Measurements from ENCODE around the gene NBAS. TPM values are rescaled to one million over a fixed set of nuclear protein-coding genes. Genes with fewer than 3 reads are reported as not detected.

Gene NBAS
- total and polyA plus RNA-seq, 2 donors (not counting 1 experiment from before 2014, with no cell fraction given) = 27.0 to 124 TPM

- H3K79me2 ChIP-seq (ENCODE audit: control insufficient read depth, insufficient read depth, low read length) = no peaks in the 10 kb centered on the region
- no peak overlapping the region for H3K4me2 ChIP-seq (ENCODE audit: extremely low read depth, insufficient read depth, low read length)
- no peak for TF ChIP-seq EZH2 (IDR thresholded peaks at IDR 0.05; ENCODE audit: low read length, missing control alignments)
- TF ChIP-seq, protein P1, sequence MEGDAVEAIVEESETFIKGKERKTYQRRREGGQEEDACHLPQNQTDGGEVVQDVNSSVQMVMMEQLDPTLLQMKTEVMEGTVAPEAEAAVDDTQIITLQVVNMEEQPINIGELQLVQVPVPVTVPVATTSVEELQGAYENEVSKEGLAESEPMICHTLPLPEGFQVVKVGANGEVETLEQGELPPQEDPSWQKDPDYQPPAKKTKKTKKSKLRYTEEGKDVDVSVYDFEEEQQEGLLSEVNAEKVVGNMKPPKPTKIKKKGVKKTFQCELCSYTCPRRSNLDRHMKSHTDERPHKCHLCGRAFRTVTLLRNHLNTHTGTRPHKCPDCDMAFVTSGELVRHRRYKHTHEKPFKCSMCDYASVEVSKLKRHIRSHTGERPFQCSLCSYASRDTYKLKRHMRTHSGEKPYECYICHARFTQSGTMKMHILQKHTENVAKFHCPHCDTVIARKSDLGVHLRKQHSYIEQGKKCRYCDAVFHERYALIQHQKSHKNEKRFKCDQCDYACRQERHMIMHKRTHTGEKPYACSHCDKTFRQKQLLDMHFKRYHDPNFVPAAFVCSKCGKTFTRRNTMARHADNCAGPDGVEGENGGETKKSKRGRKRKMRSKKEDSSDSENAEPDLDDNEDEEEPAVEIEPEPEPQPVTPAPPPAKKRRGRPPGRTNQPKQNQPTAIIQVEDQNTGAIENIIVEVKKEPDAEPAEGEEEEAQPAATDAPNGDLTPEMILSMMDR (conservative IDR thresholded peaks at IDR 0.05 in 1 of 2, IDR thresholded peaks at IDR 0.05 in 1 of 2; ENCODE audit: low read depth in 1 of 2, low read length in 2 of 2) = no peak
- H3K27ac ChIP-seq (ENCODE audit: insufficient read depth, low read length) = no peak overlapping the region
- no peaks in the 10 kb centered on the region for H4K20me1 ChIP-seq (ENCODE audit: control insufficient read depth, extremely low read depth, insufficient read depth, low read length)
- H2AFZ ChIP-seq (ENCODE audit: low read length) = no peak overlapping the region
- DNase-seq (ENCODE audit: low read depth in 2 of 2) = no peak
- no peak overlapping the region for H3K4me3 ChIP-seq (replicated peaks in 1 of 4; ENCODE audit: control extremely low read depth in 1 of 4, insufficient read depth in 1 of 4, low read depth in 3 of 4, low read length in 4 of 4)
- H3K9ac ChIP-seq (ENCODE audit: insufficient read depth, low read length) = no peak overlapping the region
- no peaks in the 10 kb centered on the region for H3K9me3 ChIP-seq (ENCODE audit: control insufficient read depth, insufficient read depth, low read depth, low read length)
- H3K36me3 ChIP-seq (ENCODE audit: control insufficient read depth, insufficient read depth, low read length) = peaks cover 18% of the 10 kb centered on the region
- no peaks in the 10 kb centered on the region for H3K4me1 ChIP-seq (ENCODE audit: control insufficient read depth, extremely low read depth, insufficient read depth, low read length)
- no peaks in the 10 kb centered on the region for H3K27me3 ChIP-seq (ENCODE audit: control insufficient read depth, insufficient read depth, low read length)
These were observed 44.6 kb upstream of the NBAS start for GRCh38 chr2:15605721-15606120.

GRCh38 chr2:15603948-15604347 is 42.8 kb upstream of the NBAS start:
- no peak overlapping the region for H3K4me2 ChIP-seq (ENCODE audit: extremely low read depth, insufficient read depth, low read length)
- no peak overlapping the region for H3K4me3 ChIP-seq (replicated peaks in 1 of 4; ENCODE audit: control extremely low read depth in 1 of 4, insufficient read depth in 1 of 4, low read depth in 3 of 4, low read length in 4 of 4)
- H3K4me1 ChIP-seq (ENCODE audit: control insufficient read depth, extremely low read depth, insufficient read depth, low read length) = no peaks in the 10 kb centered on the region
- no peaks in the 10 kb centered on the region for H4K20me1 ChIP-seq (ENCODE audit: control insufficient read depth, extremely low read depth, insufficient read depth, low read length)
- H3K9me3 ChIP-seq (ENCODE audit: control insufficient read depth, insufficient read depth, low read depth, low read length) = no peaks in the 10 kb centered on the region
- no peak overlapping the region for H3K9ac ChIP-seq (ENCODE audit: insufficient read depth, low read length)
- no peak for TF ChIP-seq EZH2 (IDR thresholded peaks at IDR 0.05; ENCODE audit: low read length, missing control alignments)
- TF ChIP-seq, protein P1 (conservative IDR thresholded peaks at IDR 0.05 in 1 of 2, IDR thresholded peaks at IDR 0.05 in 1 of 2; ENCODE audit: low read depth in 1 of 2, low read length in 2 of 2) = no peak
- H2AFZ ChIP-seq (ENCODE audit: low read length) = no peak overlapping the region
- DNase-seq (ENCODE audit: low read depth in 2 of 2) = no peak
- peaks cover 19% of the 10 kb centered on the region for H3K36me3 ChIP-seq (ENCODE audit: control insufficient read depth, insufficient read depth, low read length)
- H3K27ac ChIP-seq (ENCODE audit: insufficient read depth, low read length) = no peak overlapping the region
- no peaks in the 10 kb centered on the region for H3K79me2 ChIP-seq (ENCODE audit: control insufficient read depth, insufficient read depth, low read length)
- H3K27me3 ChIP-seq (ENCODE audit: control insufficient read depth, insufficient read depth, low read length) = no peaks in the 10 kb centered on the region

DNA sequence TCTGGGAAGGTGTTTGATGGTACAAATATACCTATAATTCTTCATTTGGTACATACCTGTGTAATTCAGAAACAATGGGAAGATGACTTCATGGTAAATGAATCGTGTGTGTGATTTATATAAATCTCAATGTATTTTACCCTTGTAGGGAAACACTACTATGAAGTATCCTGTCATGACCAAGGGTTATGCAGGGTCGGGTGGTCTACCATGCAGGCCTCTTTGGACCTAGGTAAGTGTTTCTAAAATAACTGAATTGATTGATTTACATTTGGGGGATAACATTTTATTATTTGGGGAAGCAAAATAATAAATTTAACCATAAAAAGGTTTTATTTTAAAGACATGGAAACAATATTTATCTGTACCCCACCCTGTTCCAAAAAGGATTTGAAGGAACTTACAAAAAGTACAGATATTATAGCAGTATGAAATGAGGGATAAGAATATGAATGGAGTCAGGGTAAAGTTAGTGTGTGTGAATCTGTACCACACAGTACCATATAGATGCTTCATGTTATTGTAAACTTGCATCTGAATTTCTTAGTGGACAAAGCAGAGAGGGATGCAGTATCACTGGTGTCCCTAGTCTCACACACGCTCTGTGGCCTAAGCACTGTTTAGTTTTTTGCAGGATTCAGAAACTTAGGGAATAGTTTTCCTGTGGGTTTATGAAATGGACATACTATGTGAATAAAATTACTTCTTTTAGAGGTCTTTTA is 42.1 kb upstream of the NBAS start:
- H3K36me3 ChIP-seq (ENCODE audit: control insufficient read depth, insufficient read depth, low read length) = peaks cover 19% of the 10 kb centered on the region
- no peak for TF ChIP-seq EZH2 (IDR thresholded peaks at IDR 0.05; ENCODE audit: low read length, missing control alignments)
- TF ChIP-seq, protein P1 (conservative IDR thresholded peaks at IDR 0.05 in 1 of 2, IDR thresholded peaks at IDR 0.05 in 1 of 2; ENCODE audit: low read depth in 1 of 2, low read length in 2 of 2) = no peak

More for the DNA sequence above, 42.1 kb upstream of the NBAS start:
- Histone ChIP-seq H3K27ac (ENCODE audit: insufficient read depth, low read length) (no peak overlapping the region), H2AFZ (ENCODE audit: low read length) (no peak overlapping the region), H3K4me3 (replicated peaks in 1 of 4; ENCODE audit: control extremely low read depth in 1 of 4, insufficient read depth in 1 of 4, low read depth in 3 of 4, low read length in 4 of 4) (no peak overlapping the region), H3K4me2 (ENCODE audit: extremely low read depth, insufficient read depth, low read length) (no peak overlapping the region), H3K9ac (ENCODE audit: insufficient read depth, low read length) (no peak overlapping the region), H3K27me3 (ENCODE audit: control insufficient read depth, insufficient read depth, low read length) (no peaks in the 10 kb centered on the region), H4K20me1 (ENCODE audit: control insufficient read depth, extremely low read depth, insufficient read depth, low read length) (no peaks in the 10 kb centered on the region), H3K4me1 (ENCODE audit: control insufficient read depth, extremely low read depth, insufficient read depth, low read length) (no peaks in the 10 kb centered on the region), H3K9me3 (ENCODE audit: control insufficient read depth, insufficient read depth, low read depth, low read length) (no peaks in the 10 kb centered on the region), H3K79me2 (ENCODE audit: control insufficient read depth, insufficient read depth, low read length) (no peaks in the 10 kb centered on the region)
- DNase-seq (ENCODE audit: low read depth in 2 of 2) = no peak
